ENCODE measurements around the gene NOM1.

DNA sequence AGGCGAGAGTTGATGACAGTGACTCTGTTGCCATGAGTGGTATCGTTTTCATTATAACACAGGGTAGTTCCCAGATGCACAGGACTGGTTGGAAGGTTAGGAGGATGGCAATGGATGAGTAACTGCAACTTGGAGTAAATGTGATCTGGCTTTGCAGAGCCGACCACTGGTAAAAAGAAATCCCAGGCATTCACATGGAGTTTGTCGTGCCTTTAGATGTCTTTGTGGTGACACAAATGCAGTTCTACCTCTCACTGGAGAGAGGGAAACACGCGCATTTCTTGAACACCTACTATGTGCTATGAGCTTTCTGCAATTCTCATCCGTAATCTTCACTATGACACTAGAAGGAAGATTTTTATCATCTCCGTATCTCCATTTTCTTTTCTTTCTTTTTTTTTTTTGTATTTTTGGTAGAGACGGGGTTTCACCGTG lies 62.6 kb downstream of the NOM1 start:
- TF ChIP-seq CTCF (IDR thresholded peaks at IDR 0.05) (no peak), ELF1 (IDR thresholded peaks at IDR 0.05) (no peak), TAF1 (IDR thresholded peaks at IDR 0.05; ENCODE audit: borderline replicate concordance, low read depth, low read length) (no peak), JUND (IDR thresholded peaks at IDR 0.05) (no peak)
